ENCODE results near the gene ZCCHC14. TPM values are rescaled to one million over a fixed set of nuclear protein-coding genes. Genes with fewer than 3 reads are reported as not detected.
"Not testable (repeated sequence)": the region's sequence is repeated elsewhere in the genome, so short reads cannot be mapped to it uniquely, and the experiment has no call there.

The ZCCHC14 gene
- total RNA-seq, 2 experiments from 2014 or later, result 16.4 to 18.3 TPM

DNA sequence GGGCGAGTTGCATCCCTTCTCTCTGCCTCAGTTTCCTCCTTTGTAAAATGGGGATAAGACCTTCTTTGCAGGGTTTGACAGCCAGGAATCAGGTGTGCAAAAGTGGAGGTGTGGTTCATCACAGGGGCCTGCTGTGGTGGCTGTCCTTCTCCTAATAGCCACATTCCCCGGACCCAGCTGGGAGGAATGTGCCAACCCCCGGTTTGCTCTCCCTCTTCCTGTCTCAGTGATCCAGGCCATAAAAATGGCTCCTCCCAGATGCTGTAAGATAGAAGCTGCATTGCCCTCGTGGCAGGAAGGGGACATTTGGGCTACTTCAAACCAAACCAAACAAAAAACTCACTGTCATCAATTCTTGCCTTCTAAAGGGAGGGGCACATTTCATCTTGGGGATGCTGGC is 26.3 kb upstream of the ZCCHC14 start:
- intact Hi-C loops (cut with DNase I, micrococcal nuclease); H3K4me3 ChIP-seq (ENCODE audit: low read length); H3K9me3 ChIP-seq (ENCODE audit: control insufficient read depth in 1 of 2, insufficient read depth in 1 of 2, low read length in 2 of 2); H3K27me3 ChIP-seq (ENCODE audit: control insufficient read depth in 1 of 2, insufficient read depth in 2 of 2, low read length in 2 of 2); H3K4me1 ChIP-seq (ENCODE audit: insufficient read depth, low read length); H3K27ac ChIP-seq (ENCODE audit: low read depth in 1 of 2, low read length in 2 of 2); DNase-seq; H3K27ac Mint-ChIP-seq; POLR2A ChIA-PET; H3K4me1 Mint-ChIP-seq (ENCODE audit: low read depth); H3K9me3 Mint-ChIP-seq; H3K36me3 ChIP-seq (ENCODE audit: insufficient read depth, low read length); ATAC-seq (ENCODE audit: poor library complexity); H3K36me3 Mint-ChIP-seq (ENCODE audit: low read depth); CTCF ChIA-PET; H3K27me3 Mint-ChIP-seq; H3K4me3 Mint-ChIP-seq: not testable (repeated sequence)

DNA sequence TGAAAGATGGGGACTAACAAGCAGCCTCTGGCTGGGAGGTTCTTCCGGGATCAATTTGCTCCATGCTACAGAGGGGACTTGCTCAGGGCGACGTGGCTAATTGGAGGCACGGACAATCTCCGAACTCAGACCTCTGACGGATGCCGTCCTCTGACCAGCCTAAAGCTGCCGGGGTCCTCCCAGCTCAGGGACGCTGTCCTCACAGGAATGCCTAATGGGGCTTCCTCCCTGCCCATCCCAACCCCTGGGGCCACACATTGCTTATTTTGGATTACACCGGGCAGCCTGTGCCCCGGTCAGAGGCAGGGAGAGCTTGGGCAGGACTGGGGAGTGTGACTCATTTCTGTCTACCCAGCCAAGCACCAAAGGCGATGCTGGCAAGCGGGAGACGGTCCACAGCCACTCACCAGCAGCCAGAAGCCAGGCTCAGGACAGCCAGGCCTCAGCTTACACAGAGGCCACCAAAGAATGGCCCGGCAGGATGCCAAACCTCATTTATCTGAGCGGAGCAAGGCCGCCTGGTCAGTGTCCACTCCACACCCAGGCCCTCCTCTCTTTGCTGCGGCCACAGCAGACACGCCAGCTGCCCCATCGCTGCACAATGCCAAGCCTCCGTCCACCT is 25.7 kb upstream of the ZCCHC14 start:
- H3K27me3 Mint-ChIP-seq; H3K27ac Mint-ChIP-seq; H3K9me3 Mint-ChIP-seq; H3K27me3 ChIP-seq (ENCODE audit: control insufficient read depth in 1 of 2, insufficient read depth in 2 of 2, low read length in 2 of 2); H3K4me1 Mint-ChIP-seq (ENCODE audit: low read depth); POLR2A ChIA-PET; H3K9me3 ChIP-seq (ENCODE audit: control insufficient read depth in 1 of 2, insufficient read depth in 1 of 2, low read length in 2 of 2); H3K27ac ChIP-seq (ENCODE audit: low read depth in 1 of 2, low read length in 2 of 2); intact Hi-C loops (cut with DNase I, micrococcal nuclease); DNase-seq; CTCF ChIA-PET; ATAC-seq (ENCODE audit: poor library complexity); H3K4me3 ChIP-seq (ENCODE audit: low read length); H3K4me3 Mint-ChIP-seq; H3K36me3 Mint-ChIP-seq (ENCODE audit: low read depth); H3K4me1 ChIP-seq (ENCODE audit: insufficient read depth, low read length); H3K36me3 ChIP-seq (ENCODE audit: insufficient read depth, low read length): not testable (repeated sequence)

DNA sequence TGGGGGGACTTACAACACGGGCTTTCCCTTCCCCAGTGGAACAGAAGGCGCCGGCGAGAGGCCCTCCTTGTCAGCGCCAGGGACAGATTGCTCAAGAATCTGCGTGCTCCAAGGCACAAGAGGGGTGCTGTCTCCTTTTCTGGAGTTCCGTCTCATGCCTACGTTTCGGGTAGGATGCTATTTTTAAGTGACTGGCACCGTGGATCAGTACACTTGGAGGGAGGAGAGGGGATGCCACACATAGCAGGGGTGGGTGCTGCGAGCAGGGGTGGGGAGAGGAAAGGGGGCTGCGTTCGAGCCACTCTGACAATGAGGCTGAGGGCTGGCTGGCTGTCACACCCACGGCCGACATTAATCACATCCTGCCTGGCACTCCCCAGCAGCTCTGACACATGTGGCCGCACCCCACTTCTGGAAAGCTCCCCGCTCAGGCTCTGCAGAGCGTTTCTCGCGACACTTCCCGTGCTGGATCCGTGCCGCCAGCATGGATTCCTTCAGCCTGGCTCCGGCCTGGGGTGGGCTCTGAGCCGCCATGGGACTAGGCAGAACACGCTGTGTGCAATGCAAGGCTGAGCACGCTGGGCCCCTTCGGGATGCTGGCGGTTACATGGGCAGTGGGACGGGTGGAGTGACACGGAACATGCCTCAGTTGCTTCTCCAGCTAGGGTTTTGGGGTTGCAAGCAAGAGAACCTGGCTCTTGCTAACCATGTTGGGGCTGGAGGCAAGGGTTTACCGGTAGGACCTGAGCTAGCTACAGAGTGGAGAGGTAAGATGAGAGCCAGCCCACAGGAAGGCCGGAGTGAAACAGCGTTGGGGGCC is 25.0 kb upstream of the ZCCHC14 start:
- H3K27me3 Mint-ChIP-seq; H3K27me3 ChIP-seq (ENCODE audit: control insufficient read depth in 1 of 2, insufficient read depth in 2 of 2, low read length in 2 of 2); H3K27ac ChIP-seq (ENCODE audit: low read depth in 1 of 2, low read length in 2 of 2); H3K4me1 Mint-ChIP-seq (ENCODE audit: low read depth); H3K4me3 Mint-ChIP-seq; H3K36me3 Mint-ChIP-seq (ENCODE audit: low read depth); H3K27ac Mint-ChIP-seq; H3K9me3 Mint-ChIP-seq; intact Hi-C loops (cut with DNase I, micrococcal nuclease); DNase-seq; ATAC-seq (ENCODE audit: poor library complexity); H3K4me1 ChIP-seq (ENCODE audit: insufficient read depth, low read length); H3K36me3 ChIP-seq (ENCODE audit: insufficient read depth, low read length); H3K4me3 ChIP-seq (ENCODE audit: low read length); CTCF ChIA-PET; H3K9me3 ChIP-seq (ENCODE audit: control insufficient read depth in 1 of 2, insufficient read depth in 1 of 2, low read length in 2 of 2); POLR2A ChIA-PET: not testable (repeated sequence)

DNA sequence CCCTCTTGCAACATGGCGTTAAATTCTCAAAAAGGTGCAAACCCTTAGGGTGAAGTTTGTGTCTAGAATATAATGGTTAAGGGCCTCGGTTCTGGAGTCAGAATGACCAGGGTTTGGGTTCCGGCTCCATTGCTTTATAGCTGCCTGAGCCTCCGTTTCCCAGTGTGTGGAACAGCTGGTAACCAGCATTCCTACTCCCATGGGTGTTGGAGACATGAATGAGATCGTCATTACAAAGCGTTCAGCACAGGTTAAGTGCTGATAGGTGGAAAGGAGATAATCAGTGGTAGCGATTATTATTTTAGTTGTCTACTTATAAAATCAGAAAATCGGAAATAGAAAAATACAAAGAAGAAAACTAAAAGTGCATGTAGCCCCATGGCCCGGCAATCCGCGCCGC is 23.5 kb upstream of the ZCCHC14 start:
- TF ChIP-seq, protein P1, sequence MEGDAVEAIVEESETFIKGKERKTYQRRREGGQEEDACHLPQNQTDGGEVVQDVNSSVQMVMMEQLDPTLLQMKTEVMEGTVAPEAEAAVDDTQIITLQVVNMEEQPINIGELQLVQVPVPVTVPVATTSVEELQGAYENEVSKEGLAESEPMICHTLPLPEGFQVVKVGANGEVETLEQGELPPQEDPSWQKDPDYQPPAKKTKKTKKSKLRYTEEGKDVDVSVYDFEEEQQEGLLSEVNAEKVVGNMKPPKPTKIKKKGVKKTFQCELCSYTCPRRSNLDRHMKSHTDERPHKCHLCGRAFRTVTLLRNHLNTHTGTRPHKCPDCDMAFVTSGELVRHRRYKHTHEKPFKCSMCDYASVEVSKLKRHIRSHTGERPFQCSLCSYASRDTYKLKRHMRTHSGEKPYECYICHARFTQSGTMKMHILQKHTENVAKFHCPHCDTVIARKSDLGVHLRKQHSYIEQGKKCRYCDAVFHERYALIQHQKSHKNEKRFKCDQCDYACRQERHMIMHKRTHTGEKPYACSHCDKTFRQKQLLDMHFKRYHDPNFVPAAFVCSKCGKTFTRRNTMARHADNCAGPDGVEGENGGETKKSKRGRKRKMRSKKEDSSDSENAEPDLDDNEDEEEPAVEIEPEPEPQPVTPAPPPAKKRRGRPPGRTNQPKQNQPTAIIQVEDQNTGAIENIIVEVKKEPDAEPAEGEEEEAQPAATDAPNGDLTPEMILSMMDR (IDR thresholded peaks at IDR 0.05), result no peak
- ChIA-PET POLR2A (no interaction called here), CTCF (no interaction called here)
- H3K27ac Mint-ChIP-seq, result no peak overlapping the region
- H3K4me3 Mint-ChIP-seq, result no peak overlapping the region
- H3K4me1 Mint-ChIP-seq (ENCODE audit: low read depth), result no peaks in the 10 kb centered on the region
- Histone ChIP-seq H3K4me3 (ENCODE audit: low read length) (no peak overlapping the region), H3K27me3 (ENCODE audit: control insufficient read depth in 1 of 2, insufficient read depth in 2 of 2, low read length in 2 of 2) (peaks cover 0 to 3% of the 10 kb centered on the region in 2 experiments), H3K9me3 (ENCODE audit: control insufficient read depth in 1 of 2, insufficient read depth in 1 of 2, low read length in 2 of 2) (no peaks in the 10 kb centered on the region), H3K4me1 (ENCODE audit: insufficient read depth, low read length) (no peaks in the 10 kb centered on the region), H3K36me3 (ENCODE audit: insufficient read depth, low read length) (no peaks in the 10 kb centered on the region), H3K27ac (ENCODE audit: low read depth in 1 of 2, low read length in 2 of 2) (no peak overlapping the region)
- intact Hi-C loops (cut with DNase I, micrococcal nuclease), result no loop called here
- no peak for DNase-seq
- ATAC-seq (ENCODE audit: poor library complexity), result no peak
- H3K36me3 Mint-ChIP-seq (ENCODE audit: low read depth), result no peaks in the 10 kb centered on the region
- H3K9me3 Mint-ChIP-seq, result no peaks in the 10 kb centered on the region
- peaks cover 18% of the 10 kb centered on the region for H3K27me3 Mint-ChIP-seq

Measured in CD4-positive, alpha-beta T cell (primary cell).